Calu3 (cell line): Measurements from ENCODE around the gene ARHGAP9. TPM values are rescaled to one million over a fixed set of nuclear protein-coding genes. Genes with fewer than 3 reads are reported as not detected.

Experiments used
- BruUV-seq: library from RNA; stranded (reverse); fragments of 400-500 nt; replicated peaks from 2 replicates; lab custom pipeline; 2021; lab: Mats Ljungman, UMichigan
- CTCF ChIA-PET: fragments of 300-600 bp; sonication (Branson Sonifier 250); formaldehyde crosslinking; loops from one replicate; lab custom pipeline; 2022; ENCODE audit warnings: antibody characterized with exemption; lab: Charles Lee
- DNase-seq: peaks from one replicate; pipeline ENCODE4 v3.0.0; 2022
- H3K27ac Mint-ChIP-seq: one replicate; pipeline ENCODE4 v1.8.0; 2022; ENCODE audit warnings: mixed read lengths; ENCODE audit not compliant: unreplicated experiment
- H3K27me3 Mint-ChIP-seq: one replicate; pipeline ENCODE4 v1.8.0; 2022; ENCODE audit warnings: mixed read lengths; ENCODE audit not compliant: unreplicated experiment
- H3K36me3 Mint-ChIP-seq: one replicate; pipeline ENCODE4 v1.8.0; 2022; ENCODE audit warnings: mild to moderate bottlenecking, moderate library complexity, mixed read lengths; ENCODE audit not compliant: insufficient read depth, unreplicated experiment
- H3K4me1 Mint-ChIP-seq: one replicate; pipeline ENCODE4 v1.8.0; 2022; ENCODE audit warnings: mild to moderate bottlenecking, low read depth, mixed read lengths; ENCODE audit not compliant: unreplicated experiment
- H3K4me3 Mint-ChIP-seq: one replicate; pipeline ENCODE4 v1.8.0; 2022; ENCODE audit warnings: mild to moderate bottlenecking, low read depth, moderate library complexity, mixed read lengths; ENCODE audit not compliant: unreplicated experiment
- H3K9me3 Mint-ChIP-seq: one replicate; pipeline ENCODE4 v1.8.0; 2022; ENCODE audit warnings: low read depth, mixed read lengths; ENCODE audit not compliant: unreplicated experiment
- CTCF ChIP-seq: fragments of 200-600 bp; IDR thresholded peaks from one replicate; pipeline ENCODE4 v1.8.0; 2022; ENCODE audit warnings: antibody characterized with exemption; ENCODE audit not compliant: unreplicated experiment
- intact Hi-C: fragments of 100-400 bp; cut with micrococcal nuclease; formaldehyde crosslinking; loops from one replicate; pipeline ENCODE4 v1.10.0; 2022; ENCODE audit not compliant: unreplicated experiment
- total RNA-seq: library from RNA; stranded (reverse); gene quantifications from 2 replicates; pipeline ENCODE4 v1.2.3, GENCODE V29; 2022

ARHGAP9 gene
- total RNA-seq, 1 experiment from 2014 or later, result not detected

- peaks cover 22% of the 10 kb centered on the region for H3K36me3 Mint-ChIP-seq
- no peaks in the 10 kb centered on the region for H3K9me3 Mint-ChIP-seq
- DNase-seq, result peak; percentile 58
- peak within 1 kb of the TSS; percentile 21 for H3K27ac Mint-ChIP-seq
- H3K4me1 Mint-ChIP-seq, result peaks cover 46% of the 10 kb centered on the region
- peak within 1 kb of the TSS; percentile 8 for H3K4me3 Mint-ChIP-seq
- CTCF ChIA-PET, result interaction anchor here (0.6 to 2.9 kb wide), 9 partner anchors 11 to 193 kb away, joined by 3 to 16 read pairs (median 5); no protein-coding TSS in a partner anchor
- H3K27me3 Mint-ChIP-seq, result peaks cover 29% of the 10 kb centered on the region
- intact Hi-C loops, result loop anchor here (5.0 to 10.0 kb wide), 2 partner anchors 170 to 242 kb away; no protein-coding TSS in a partner anchor
- TF ChIP-seq CTCF, result no peak
- no TSS peak for BruUV-seq
Measured at GRCh38 chr12:57454566-57455373, 24.9 kb downstream of the ARHGAP9 start, which contains the start of gene INHBE. INHBE (plus strand) TSS chr12:57455307; CDS start chr12:57455537, 230 bp downstream.

- DNase-seq, result no peak
- intact Hi-C loops, result loop anchor here (10.0 kb wide), 1 partner anchor 171 kb away; no protein-coding TSS in a partner anchor
- CTCF ChIA-PET, result interaction anchor here (0.9 to 2.9 kb wide), 3 partner anchors 19 to 193 kb away, joined by 3 to 8 read pairs (median 3); no protein-coding TSS in a partner anchor
- Mint-ChIP-seq H3K4me1 (peaks cover 40% of the 10 kb centered on the region), H3K4me3 (no peak overlapping the region), H3K9me3 (no peaks in the 10 kb centered on the region), H3K27me3 (peaks cover 27% of the 10 kb centered on the region), H3K36me3 (peaks cover 16% of the 10 kb centered on the region), H3K27ac (peak overlapping the region; percentile 21)
- no TSS peak for BruUV-seq
- TF ChIP-seq CTCF, result no peak
Measured at GRCh38 chr12:57454213-57454565, 25.5 kb downstream of the ARHGAP9 start.

GRCh38 chr12:57452937-57453509 lies 26.6 kb downstream of the ARHGAP9 start:
- DNase-seq, result peak; percentile 90
- CTCF ChIA-PET, result interaction anchor here (0.6 to 2.9 kb wide), 19 partner anchors 20 to 363 kb away, joined by 3 to 63 read pairs (median 3); partner anchors contain the start of gene SHMT2
- intact Hi-C loops, result loop anchor here (1.0 to 10.0 kb wide), 3 partner anchors 146 to 190 kb away; no protein-coding TSS in a partner anchor
- H3K27me3 Mint-ChIP-seq, result peaks cover 27% of the 10 kb centered on the region
- peaks cover 10% of the 10 kb centered on the region for H3K36me3 Mint-ChIP-seq
- no peak overlapping the region for H3K4me3 Mint-ChIP-seq
- peak; percentile 68 for TF ChIP-seq CTCF
- no TSS peak for BruUV-seq
- H3K9me3 Mint-ChIP-seq, result no peaks in the 10 kb centered on the region
- H3K4me1 Mint-ChIP-seq, result peaks cover 29% of the 10 kb centered on the region
- H3K27ac Mint-ChIP-seq, result no peak overlapping the region

GRCh38 chr12:57452181-57452936 lies 27.3 kb downstream of the ARHGAP9 start:
- TF ChIP-seq CTCF, result no peak
- intact Hi-C loops, result loop anchor here (10.0 kb wide), 1 partner anchor 172 kb away; no protein-coding TSS in a partner anchor
- H3K4me1 Mint-ChIP-seq, result peaks cover 23% of the 10 kb centered on the region

More at GRCh38 chr12:57452181-57452936, 27.3 kb downstream of the ARHGAP9 start:
- H3K4me3 Mint-ChIP-seq, result no peak overlapping the region
- H3K27me3 Mint-ChIP-seq, result peaks cover 27% of the 10 kb centered on the region
- H3K27ac Mint-ChIP-seq, result no peak overlapping the region
- BruUV-seq, result no TSS peak
- no peak for DNase-seq
- H3K9me3 Mint-ChIP-seq, result no peaks in the 10 kb centered on the region
- CTCF ChIA-PET, result interaction anchor here (0.5 to 2.9 kb wide), 19 partner anchors 19 to 341 kb away, joined by 3 to 63 read pairs (median 3); partner anchors contain the start of gene SHMT2
- H3K36me3 Mint-ChIP-seq, result peaks cover 3% of the 10 kb centered on the region
